ENCODE data around the gene XCL2.

Gene XCL2

DNA sequence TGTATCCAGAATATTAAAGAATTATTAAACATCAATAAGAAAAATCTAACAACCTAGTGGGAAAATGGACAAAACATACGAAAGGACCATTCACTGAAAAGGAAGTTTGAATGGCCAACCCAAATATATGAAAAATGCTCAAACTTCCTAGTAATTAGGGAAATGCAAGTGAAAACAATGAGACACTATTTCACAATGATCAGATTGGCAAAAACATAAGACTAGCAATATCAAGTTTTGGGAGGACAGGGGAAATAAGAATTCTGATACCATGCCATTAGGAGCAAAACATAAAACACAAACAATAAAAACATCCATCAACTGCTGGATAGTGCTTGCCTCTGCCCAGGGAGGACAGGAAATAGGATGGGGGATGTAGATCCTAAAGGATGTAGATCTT, 14.3 kb downstream of the XCL2 start:
- TF ChIP-seq TAF1 (IDR thresholded peaks at IDR 0.05; ENCODE audit: low read depth) = no peak
- TF ChIP-seq NFIC (IDR thresholded peaks at IDR 0.05) = no peak
- no peak for TF ChIP-seq ZBTB7A (IDR thresholded peaks at IDR 0.05; ENCODE audit: low read depth)
- TF ChIP-seq CEBPB (IDR thresholded peaks at IDR 0.05) = no peak
- no peak for TF ChIP-seq CREB1 (IDR thresholded peaks at IDR 0.05; ENCODE audit: low read depth)
- TF ChIP-seq FOXM1 (IDR thresholded peaks at IDR 0.05; ENCODE audit: borderline replicate concordance, low read depth) = no peak
- no peak for TF ChIP-seq YY1 (IDR thresholded peaks at IDR 0.05; ENCODE audit: low read depth)
- TF ChIP-seq MAX (IDR thresholded peaks at IDR 0.05) = no peak
- TF ChIP-seq, protein P1, sequence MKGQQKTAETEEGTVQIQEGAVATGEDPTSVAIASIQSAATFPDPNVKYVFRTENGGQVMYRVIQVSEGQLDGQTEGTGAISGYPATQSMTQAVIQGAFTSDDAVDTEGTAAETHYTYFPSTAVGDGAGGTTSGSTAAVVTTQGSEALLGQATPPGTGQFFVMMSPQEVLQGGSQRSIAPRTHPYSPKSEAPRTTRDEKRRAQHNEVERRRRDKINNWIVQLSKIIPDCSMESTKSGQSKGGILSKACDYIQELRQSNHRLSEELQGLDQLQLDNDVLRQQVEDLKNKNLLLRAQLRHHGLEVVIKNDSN (IDR thresholded peaks at IDR 0.05) = no peak
- no peak for TF ChIP-seq EP300 (IDR thresholded peaks at IDR 0.05; ENCODE audit: borderline replicate concordance)
- TF ChIP-seq TCF12 (IDR thresholded peaks at IDR 0.05; ENCODE audit: low read depth) = no peak
- no peak for TF ChIP-seq RAD21 (IDR thresholded peaks at IDR 0.05; ENCODE audit: low read depth)
- TF ChIP-seq EGR1 (IDR thresholded peaks at IDR 0.05) = no peak
- TF ChIP-seq, protein P2, sequence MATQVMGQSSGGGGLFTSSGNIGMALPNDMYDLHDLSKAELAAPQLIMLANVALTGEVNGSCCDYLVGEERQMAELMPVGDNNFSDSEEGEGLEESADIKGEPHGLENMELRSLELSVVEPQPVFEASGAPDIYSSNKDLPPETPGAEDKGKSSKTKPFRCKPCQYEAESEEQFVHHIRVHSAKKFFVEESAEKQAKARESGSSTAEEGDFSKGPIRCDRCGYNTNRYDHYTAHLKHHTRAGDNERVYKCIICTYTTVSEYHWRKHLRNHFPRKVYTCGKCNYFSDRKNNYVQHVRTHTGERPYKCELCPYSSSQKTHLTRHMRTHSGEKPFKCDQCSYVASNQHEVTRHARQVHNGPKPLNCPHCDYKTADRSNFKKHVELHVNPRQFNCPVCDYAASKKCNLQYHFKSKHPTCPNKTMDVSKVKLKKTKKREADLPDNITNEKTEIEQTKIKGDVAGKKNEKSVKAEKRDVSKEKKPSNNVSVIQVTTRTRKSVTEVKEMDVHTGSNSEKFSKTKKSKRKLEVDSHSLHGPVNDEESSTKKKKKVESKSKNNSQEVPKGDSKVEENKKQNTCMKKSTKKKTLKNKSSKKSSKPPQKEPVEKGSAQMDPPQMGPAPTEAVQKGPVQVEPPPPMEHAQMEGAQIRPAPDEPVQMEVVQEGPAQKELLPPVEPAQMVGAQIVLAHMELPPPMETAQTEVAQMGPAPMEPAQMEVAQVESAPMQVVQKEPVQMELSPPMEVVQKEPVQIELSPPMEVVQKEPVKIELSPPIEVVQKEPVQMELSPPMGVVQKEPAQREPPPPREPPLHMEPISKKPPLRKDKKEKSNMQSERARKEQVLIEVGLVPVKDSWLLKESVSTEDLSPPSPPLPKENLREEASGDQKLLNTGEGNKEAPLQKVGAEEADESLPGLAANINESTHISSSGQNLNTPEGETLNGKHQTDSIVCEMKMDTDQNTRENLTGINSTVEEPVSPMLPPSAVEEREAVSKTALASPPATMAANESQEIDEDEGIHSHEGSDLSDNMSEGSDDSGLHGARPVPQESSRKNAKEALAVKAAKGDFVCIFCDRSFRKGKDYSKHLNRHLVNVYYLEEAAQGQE (IDR thresholded peaks at IDR 0.05; ENCODE audit: low read depth) = no peak
- no peak for TF ChIP-seq TEAD4 (IDR thresholded peaks at IDR 0.05)

DNA sequence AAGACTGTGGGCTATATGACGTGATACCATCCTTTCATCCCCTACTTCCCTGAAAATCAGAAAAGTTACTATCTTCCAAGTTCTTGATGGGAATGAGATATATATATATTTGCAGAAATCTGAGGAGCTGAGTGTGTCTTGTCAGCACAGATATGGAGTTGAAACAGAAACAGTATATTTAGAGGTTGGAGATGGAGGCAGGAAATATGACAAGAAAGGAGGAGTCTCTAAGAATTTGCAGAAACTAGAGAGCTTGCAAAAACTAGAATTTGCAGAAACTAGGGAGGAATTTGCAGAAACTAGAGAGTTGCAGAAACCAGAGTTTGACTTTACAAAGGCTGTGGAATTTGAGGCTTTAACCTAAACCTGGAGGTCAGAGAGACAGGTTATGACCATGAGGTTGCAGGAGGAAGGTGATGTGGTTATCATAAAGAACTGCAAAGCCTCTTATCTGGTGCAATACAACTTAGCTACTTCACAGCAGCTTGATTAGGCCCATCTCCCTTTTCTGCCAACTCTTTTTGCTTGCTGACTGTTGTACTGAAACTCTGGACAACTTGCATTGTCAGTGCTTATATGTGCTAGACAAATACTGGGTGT, 22.3 kb downstream of the XCL2 start:
- TF ChIP-seq TAF1 (IDR thresholded peaks at IDR 0.05; ENCODE audit: low read depth) (no peak), RAD21 (IDR thresholded peaks at IDR 0.05; ENCODE audit: low read depth) (no peak), EP300 (IDR thresholded peaks at IDR 0.05; ENCODE audit: borderline replicate concordance) (no peak), FOXM1 (IDR thresholded peaks at IDR 0.05; ENCODE audit: borderline replicate concordance, low read depth) (no peak), CEBPB (IDR thresholded peaks at IDR 0.05) (no peak), MAX (IDR thresholded peaks at IDR 0.05) (no peak), TCF12 (IDR thresholded peaks at IDR 0.05; ENCODE audit: low read depth) (no peak), YY1 (IDR thresholded peaks at IDR 0.05; ENCODE audit: low read depth) (no peak), EGR1 (IDR thresholded peaks at IDR 0.05) (no peak), NFIC (IDR thresholded peaks at IDR 0.05) (no peak), ZBTB7A (IDR thresholded peaks at IDR 0.05; ENCODE audit: low read depth) (no peak), TEAD4 (IDR thresholded peaks at IDR 0.05) (no peak), CREB1 (IDR thresholded peaks at IDR 0.05; ENCODE audit: low read depth) (no peak)
- TF ChIP-seq, protein P2 (IDR thresholded peaks at IDR 0.05; ENCODE audit: low read depth) = no peak
- TF ChIP-seq, protein P1 (IDR thresholded peaks at IDR 0.05) = no peak

DNA sequence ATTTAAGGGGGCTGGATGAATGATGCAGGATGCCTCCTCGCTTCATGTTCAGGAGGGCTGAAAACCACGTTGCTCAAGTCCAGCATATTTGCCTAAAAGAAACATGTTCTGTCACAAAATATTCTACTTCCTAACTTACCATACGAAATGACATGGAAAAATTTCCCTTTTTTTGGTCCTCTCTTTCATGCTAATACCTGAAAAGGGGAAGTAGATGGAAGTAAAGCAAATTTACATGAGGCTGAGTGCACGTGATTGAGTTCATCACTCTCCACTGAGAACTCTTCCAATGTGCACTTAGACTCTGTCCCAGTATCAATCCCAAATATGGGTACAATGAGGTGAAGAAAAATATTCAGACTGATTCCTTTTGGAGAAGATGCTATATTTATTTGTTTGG, 23.0 kb downstream of the XCL2 start:
- TF ChIP-seq CEBPB (IDR thresholded peaks at IDR 0.05) (no peak), NFIC (IDR thresholded peaks at IDR 0.05) (no peak), CREB1 (IDR thresholded peaks at IDR 0.05; ENCODE audit: low read depth) (no peak), ZBTB7A (IDR thresholded peaks at IDR 0.05; ENCODE audit: low read depth) (no peak), RAD21 (IDR thresholded peaks at IDR 0.05; ENCODE audit: low read depth) (no peak)
- TF ChIP-seq, protein P2 (IDR thresholded peaks at IDR 0.05; ENCODE audit: low read depth) = no peak

DNA sequence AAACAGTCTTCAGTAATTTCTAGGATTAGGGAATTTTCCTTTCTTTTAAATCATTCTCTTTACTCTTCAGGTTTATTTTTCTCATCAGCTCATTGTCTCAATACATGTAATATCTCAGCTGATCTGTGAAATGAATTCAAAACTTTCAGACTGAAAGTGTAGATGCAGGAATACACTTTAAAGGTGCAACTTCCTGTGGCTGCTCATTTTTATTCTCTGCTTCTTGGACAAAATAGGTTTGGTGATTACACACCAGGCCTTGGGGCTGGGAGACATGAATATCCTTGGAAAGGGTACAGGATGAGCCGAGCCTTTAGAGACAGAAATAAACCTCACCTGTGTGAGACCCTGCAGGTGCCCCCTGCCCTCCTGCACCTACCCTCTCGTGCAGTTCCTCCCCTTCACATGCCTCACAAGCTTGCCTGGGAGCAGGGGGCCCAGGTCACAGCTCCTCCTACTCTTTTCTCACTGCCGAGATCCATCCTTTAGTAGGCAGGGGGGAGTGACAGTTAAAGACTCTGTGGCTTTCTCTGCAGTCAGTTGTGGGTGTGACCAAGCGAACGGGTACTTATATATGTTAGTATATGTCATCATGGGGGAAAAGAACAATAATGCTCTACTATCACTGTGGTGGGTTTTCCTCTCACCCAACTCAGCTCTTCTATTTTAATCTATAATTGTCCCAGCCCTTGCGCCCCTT, 23.6 kb downstream of the XCL2 start:
- TF ChIP-seq ZBTB7A (IDR thresholded peaks at IDR 0.05; ENCODE audit: low read depth) = no peak
- TF ChIP-seq TAF1 (IDR thresholded peaks at IDR 0.05; ENCODE audit: low read depth) = no peak
- no peak for TF ChIP-seq MAX (IDR thresholded peaks at IDR 0.05)
- no peak for TF ChIP-seq NFIC (IDR thresholded peaks at IDR 0.05)
- no peak for TF ChIP-seq CEBPB (IDR thresholded peaks at IDR 0.05)
- TF ChIP-seq EGR1 (IDR thresholded peaks at IDR 0.05) = no peak
- TF ChIP-seq, protein P2 (IDR thresholded peaks at IDR 0.05; ENCODE audit: low read depth) = no peak
- TF ChIP-seq TEAD4 (IDR thresholded peaks at IDR 0.05) = no peak
- no peak for TF ChIP-seq EP300 (IDR thresholded peaks at IDR 0.05; ENCODE audit: borderline replicate concordance)
- no peak for TF ChIP-seq YY1 (IDR thresholded peaks at IDR 0.05; ENCODE audit: low read depth)
- no peak for TF ChIP-seq TCF12 (IDR thresholded peaks at IDR 0.05; ENCODE audit: low read depth)
- no peak for TF ChIP-seq CREB1 (IDR thresholded peaks at IDR 0.05; ENCODE audit: low read depth)
